GM12878 (cell line): ENCODE data around the gene MST1. TPM values are rescaled to one million over a fixed set of nuclear protein-coding genes. Genes with fewer than 3 reads are reported as not detected.

ENCODE experiments used
- KLF5 ChIP-seq: fragments of 450-650 bp; IDR thresholded peaks from 2 replicates; pipeline ENCODE4 v1.6.1; 2014; ENCODE audit warnings: mild to moderate bottlenecking; ENCODE audit not compliant: partially characterized antibody
- LARP7 ChIP-seq: fragments of 450-650 bp; IDR thresholded peaks from 2 replicates; pipeline ENCODE4 v1.6.1; 2017; ENCODE audit warnings: mild to moderate bottlenecking
- PML ChIP-seq: IDR thresholded peaks from 2 replicates; pipeline ENCODE4 v1.6.1; 2012; ENCODE audit warnings: low read length, inconsistent platforms
- SKIL ChIP-seq: fragments of 450-650 bp; IDR thresholded peaks from 2 replicates; pipeline ENCODE4 v1.6.1; 2017; ENCODE audit warnings: mild to moderate bottlenecking, low read depth, inconsistent platforms; ENCODE audit not compliant: poor library complexity, severe bottlenecking
- polyA plus RNA-seq, 11 experiments: library from polyadenylated mRNA; depleted of rRNA in 4 of 11; unstranded in 6 of 11; stranded (reverse) in 5 of 11; fragments of >200 nt; fragmentation: Nextera tagmentation in 4 of 11; fragmentation: Illumina TruSeq in 1 of 11; extraction: Ambion mirVana in 4 of 11; extraction: Trizol in 1 of 11; gene quantifications; 1 replicate in 1 of 11; 2 replicates in 10 of 11; pipeline versions ENCODE4 v1.2.1 to v1.2.3, GENCODE V29; 2011 to 2016; ENCODE audit warnings: inconsistent platforms in 2 of 11, missing spikeins in 2 of 11, low read depth in 1 of 11
- total RNA-seq, 4 experiments: library from RNA; depleted of rRNA in 3 of 4; stranded (reverse); fragments of >200 nt in 3 of 4; fragmentation: Illumina TruSeq in 1 of 4; extraction: Trizol in 1 of 4; gene quantifications; 2 replicates each; pipeline versions ENCODE4 v1.2.1 to v1.2.3, GENCODE V29; 2013 to 2021
- TF ChIP-seq, protein P1 (sequence below): fragments of 150-350 bp; IDR thresholded peaks from 2 replicates; pipeline ENCODE4 v1.6.1; 2016; ENCODE audit warnings: low read depth, low read length
- TF ChIP-seq, protein P2 (sequence below): fragments of 450-650 bp; IDR thresholded peaks from 2 replicates; pipeline ENCODE4 v1.6.1; 2017; ENCODE audit warnings: antibody characterized with exemption, mild to moderate bottlenecking, moderate library complexity

MST1 gene
- total and polyA plus RNA-seq, 10 of the 15 experiments (the other 5 are each of a cell fraction or from before 2014, with no cell fraction given): 1.2 to 25.5 (median 4.1) TPM

GRCh38 chr3:49667701-49668413 is 21.4 kb downstream of the MST1 start (continued):
- TF ChIP-seq, protein P1, sequence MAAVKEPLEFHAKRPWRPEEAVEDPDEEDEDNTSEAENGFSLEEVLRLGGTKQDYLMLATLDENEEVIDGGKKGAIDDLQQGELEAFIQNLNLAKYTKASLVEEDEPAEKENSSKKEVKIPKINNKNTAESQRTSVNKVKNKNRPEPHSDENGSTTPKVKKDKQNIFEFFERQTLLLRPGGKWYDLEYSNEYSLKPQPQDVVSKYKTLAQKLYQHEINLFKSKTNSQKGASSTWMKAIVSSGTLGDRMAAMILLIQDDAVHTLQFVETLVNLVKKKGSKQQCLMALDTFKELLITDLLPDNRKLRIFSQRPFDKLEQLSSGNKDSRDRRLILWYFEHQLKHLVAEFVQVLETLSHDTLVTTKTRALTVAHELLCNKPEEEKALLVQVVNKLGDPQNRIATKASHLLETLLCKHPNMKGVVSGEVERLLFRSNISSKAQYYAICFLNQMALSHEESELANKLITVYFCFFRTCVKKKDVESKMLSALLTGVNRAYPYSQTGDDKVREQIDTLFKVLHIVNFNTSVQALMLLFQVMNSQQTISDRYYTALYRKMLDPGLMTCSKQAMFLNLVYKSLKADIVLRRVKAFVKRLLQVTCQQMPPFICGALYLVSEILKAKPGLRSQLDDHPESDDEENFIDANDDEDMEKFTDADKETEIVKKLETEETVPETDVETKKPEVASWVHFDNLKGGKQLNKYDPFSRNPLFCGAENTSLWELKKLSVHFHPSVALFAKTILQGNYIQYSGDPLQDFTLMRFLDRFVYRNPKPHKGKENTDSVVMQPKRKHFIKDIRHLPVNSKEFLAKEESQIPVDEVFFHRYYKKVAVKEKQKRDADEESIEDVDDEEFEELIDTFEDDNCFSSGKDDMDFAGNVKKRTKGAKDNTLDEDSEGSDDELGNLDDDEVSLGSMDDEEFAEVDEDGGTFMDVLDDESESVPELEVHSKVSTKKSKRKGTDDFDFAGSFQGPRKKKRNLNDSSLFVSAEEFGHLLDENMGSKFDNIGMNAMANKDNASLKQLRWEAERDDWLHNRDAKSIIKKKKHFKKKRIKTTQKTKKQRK: no peak
- no peak for TF ChIP-seq PML
- TF ChIP-seq, protein P2, sequence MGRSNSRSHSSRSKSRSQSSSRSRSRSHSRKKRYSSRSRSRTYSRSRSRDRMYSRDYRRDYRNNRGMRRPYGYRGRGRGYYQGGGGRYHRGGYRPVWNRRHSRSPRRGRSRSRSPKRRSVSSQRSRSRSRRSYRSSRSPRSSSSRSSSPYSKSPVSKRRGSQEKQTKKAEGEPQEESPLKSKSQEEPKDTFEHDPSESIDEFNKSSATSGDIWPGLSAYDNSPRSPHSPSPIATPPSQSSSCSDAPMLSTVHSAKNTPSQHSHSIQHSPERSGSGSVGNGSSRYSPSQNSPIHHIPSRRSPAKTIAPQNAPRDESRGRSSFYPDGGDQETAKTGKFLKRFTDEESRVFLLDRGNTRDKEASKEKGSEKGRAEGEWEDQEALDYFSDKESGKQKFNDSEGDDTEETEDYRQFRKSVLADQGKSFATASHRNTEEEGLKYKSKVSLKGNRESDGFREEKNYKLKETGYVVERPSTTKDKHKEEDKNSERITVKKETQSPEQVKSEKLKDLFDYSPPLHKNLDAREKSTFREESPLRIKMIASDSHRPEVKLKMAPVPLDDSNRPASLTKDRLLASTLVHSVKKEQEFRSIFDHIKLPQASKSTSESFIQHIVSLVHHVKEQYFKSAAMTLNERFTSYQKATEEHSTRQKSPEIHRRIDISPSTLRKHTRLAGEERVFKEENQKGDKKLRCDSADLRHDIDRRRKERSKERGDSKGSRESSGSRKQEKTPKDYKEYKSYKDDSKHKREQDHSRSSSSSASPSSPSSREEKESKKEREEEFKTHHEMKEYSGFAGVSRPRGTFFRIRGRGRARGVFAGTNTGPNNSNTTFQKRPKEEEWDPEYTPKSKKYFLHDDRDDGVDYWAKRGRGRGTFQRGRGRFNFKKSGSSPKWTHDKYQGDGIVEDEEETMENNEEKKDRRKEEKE: no peak
- TF ChIP-seq LARP7: no peak
- TF ChIP-seq SKIL: no peak
- TF ChIP-seq KLF5: no peak
- TF ChIP-seq, all 136 proteins: peak for 0
